ENCODE data around the gene RTCB. TPM values are rescaled to one million over a fixed set of nuclear protein-coding genes. Genes with fewer than 3 reads are reported as not detected.

RTCB gene
- total and polyA plus RNA-seq, 2 of the 13 experiments (the other 11 are each of a cell fraction or from before 2014, with no cell fraction given) = 108 to 167 TPM

GRCh38 chr22:32411829-32412592 lies at the start of gene RTCB (continued):
- TF ChIP-seq CBX2 (IDR thresholded peaks at IDR 0.05; ENCODE audit: low read depth, low read length) (no peak), CBX2 (CRISPR knock-in tag; IDR thresholded peaks at IDR 0.05; ENCODE audit: low read depth) (0 out of 2 replicates have a peak, but pooled peaks have one; percentile 45), MAF1 (CRISPR knock-in tag; IDR thresholded peaks at IDR 0.05; ENCODE audit: borderline replicate concordance) (0 out of 2 replicates have a peak, but pooled peaks have one; percentile 78), SOX6 (IDR thresholded peaks at IDR 0.05) (no peak), SOX6 (CRISPR knock-in tag; IDR thresholded peaks at IDR 0.05) (peak; percentile 29), KDM2A (CRISPR knock-in tag; IDR thresholded peaks at IDR 0.05; ENCODE audit: borderline replicate concordance, low read depth) (peak; percentile 68; the same call in 1 of the 2 replicates), HNF4A (CRISPR knock-in tag; IDR thresholded peaks at IDR 0.05) (peak; percentile 26; the same call in 1 of the 2 replicates), ZNF232 (CRISPR knock-in tag; IDR thresholded peaks at IDR 0.05; ENCODE audit: borderline replicate concordance) (0 out of 2 replicates have a peak, but pooled peaks have one; percentile 68), ATF1 (CRISPR knock-in tag; IDR thresholded peaks at IDR 0.05) (peak; percentile 54), ZNF296 (CRISPR knock-in tag; conservative IDR thresholded peaks at IDR 0.05) (peak; percentile 91)
- TF ChIP-seq, protein P1, sequence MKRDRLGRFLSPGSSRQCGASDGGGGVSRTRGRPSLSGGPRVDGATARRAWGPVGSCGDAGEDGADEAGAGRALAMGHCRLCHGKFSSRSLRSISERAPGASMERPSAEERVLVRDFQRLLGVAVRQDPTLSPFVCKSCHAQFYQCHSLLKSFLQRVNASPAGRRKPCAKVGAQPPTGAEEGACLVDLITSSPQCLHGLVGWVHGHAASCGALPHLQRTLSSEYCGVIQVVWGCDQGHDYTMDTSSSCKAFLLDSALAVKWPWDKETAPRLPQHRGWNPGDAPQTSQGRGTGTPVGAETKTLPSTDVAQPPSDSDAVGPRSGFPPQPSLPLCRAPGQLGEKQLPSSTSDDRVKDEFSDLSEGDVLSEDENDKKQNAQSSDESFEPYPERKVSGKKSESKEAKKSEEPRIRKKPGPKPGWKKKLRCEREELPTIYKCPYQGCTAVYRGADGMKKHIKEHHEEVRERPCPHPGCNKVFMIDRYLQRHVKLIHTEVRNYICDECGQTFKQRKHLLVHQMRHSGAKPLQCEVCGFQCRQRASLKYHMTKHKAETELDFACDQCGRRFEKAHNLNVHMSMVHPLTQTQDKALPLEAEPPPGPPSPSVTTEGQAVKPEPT (CRISPR knock-in tag; IDR thresholded peaks at IDR 0.05; ENCODE audit: low read depth) = no peak
- TF ChIP-seq, protein P2, sequence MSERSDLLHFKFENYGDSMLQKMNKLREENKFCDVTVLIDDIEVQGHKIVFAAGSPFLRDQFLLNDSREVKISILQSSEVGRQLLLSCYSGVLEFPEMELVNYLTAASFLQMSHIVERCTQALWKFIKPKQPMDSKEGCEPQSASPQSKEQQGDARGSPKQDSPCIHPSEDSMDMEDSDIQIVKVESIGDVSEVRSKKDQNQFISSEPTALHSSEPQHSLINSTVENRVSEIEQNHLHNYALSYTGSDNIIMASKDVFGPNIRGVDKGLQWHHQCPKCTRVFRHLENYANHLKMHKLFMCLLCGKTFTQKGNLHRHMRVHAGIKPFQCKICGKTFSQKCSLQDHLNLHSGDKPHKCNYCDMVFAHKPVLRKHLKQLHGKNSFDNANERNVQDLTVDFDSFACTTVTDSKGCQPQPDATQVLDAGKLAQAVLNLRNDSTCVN (CRISPR knock-in tag; IDR thresholded peaks at IDR 0.05; ENCODE audit: borderline replicate concordance) = 0 out of 2 replicates have a peak, but pooled peaks have one; percentile 67
- TF ChIP-seq, protein P3, sequence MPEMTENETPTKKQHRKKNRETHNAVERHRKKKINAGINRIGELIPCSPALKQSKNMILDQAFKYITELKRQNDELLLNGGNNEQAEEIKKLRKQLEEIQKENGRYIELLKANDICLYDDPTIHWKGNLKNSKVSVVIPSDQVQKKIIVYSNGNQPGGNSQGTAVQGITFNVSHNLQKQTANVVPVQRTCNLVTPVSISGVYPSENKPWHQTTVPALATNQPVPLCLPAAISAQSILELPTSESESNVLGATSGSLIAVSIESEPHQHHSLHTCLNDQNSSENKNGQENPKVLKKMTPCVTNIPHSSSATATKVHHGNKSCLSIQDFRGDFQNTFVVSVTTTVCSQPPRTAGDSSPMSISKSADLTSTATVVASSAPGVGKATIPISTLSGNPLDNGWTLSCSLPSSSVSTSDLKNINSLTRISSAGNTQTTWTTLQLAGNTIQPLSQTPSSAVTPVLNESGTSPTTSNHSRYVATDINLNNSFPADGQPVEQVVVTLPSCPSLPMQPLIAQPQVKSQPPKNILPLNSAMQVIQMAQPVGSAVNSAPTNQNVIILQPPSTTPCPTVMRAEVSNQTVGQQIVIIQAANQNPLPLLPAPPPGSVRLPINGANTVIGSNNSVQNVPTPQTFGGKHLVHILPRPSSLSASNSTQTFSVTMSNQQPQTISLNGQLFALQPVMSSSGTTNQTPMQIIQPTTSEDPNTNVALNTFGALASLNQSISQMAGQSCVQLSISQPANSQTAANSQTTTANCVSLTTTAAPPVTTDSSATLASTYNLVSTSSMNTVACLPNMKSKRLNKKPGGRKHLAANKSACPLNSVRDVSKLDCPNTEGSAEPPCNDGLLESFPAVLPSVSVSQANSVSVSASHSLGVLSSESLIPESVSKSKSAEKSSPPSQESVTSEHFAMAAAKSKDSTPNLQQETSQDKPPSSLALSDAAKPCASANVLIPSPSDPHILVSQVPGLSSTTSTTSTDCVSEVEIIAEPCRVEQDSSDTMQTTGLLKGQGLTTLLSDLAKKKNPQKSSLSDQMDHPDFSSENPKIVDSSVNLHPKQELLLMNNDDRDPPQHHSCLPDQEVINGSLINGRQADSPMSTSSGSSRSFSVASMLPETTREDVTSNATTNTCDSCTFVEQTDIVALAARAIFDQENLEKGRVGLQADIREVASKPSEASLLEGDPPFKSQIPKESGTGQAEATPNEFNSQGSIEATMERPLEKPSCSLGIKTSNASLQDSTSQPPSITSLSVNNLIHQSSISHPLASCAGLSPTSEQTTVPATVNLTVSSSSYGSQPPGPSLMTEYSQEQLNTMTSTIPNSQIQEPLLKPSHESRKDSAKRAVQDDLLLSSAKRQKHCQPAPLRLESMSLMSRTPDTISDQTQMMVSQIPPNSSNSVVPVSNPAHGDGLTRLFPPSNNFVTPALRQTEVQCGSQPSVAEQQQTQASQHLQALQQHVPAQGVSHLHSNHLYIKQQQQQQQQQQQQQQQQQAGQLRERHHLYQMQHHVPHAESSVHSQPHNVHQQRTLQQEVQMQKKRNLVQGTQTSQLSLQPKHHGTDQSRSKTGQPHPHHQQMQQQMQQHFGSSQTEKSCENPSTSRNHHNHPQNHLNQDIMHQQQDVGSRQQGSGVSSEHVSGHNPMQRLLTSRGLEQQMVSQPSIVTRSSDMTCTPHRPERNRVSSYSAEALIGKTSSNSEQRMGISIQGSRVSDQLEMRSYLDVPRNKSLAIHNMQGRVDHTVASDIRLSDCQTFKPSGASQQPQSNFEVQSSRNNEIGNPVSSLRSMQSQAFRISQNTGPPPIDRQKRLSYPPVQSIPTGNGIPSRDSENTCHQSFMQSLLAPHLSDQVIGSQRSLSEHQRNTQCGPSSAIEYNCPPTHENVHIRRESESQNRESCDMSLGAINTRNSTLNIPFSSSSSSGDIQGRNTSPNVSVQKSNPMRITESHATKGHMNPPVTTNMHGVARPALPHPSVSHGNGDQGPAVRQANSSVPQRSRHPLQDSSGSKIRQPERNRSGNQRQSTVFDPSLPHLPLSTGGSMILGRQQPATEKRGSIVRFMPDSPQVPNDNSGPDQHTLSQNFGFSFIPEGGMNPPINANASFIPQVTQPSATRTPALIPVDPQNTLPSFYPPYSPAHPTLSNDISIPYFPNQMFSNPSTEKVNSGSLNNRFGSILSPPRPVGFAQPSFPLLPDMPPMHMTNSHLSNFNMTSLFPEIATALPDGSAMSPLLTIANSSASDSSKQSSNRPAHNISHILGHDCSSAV (CRISPR knock-in tag; IDR thresholded peaks at IDR 0.05; ENCODE audit: borderline replicate concordance) = no peak
